ENCODE results near the gene VGLL4.

Gene VGLL4

GRCh38 chr3:11563865-11564185 lies 79.9 kb downstream of the VGLL4 start:
- DNase-seq (ENCODE audit: low read depth): no peak

GRCh38 chr3:11563159-11563864 lies 80.4 kb downstream of the VGLL4 start:
- no peak for DNase-seq (ENCODE audit: low read depth)

- no peak for DNase-seq (ENCODE audit: low read depth)
Measured at GRCh38 chr3:11562277-11562881, 81.3 kb downstream of the VGLL4 start.

GRCh38 chr3:11560746-11561145 lies 83.0 kb downstream of the VGLL4 start:
- DNase-seq (ENCODE audit: low read depth): peak; percentile 50

- no peak for DNase-seq (ENCODE audit: low read depth)
Measured at GRCh38 chr3:11559816-11560633, 83.7 kb downstream of the VGLL4 start.

GRCh38 chr3:11558918-11559815 lies 84.5 kb downstream of the VGLL4 start:
- DNase-seq (ENCODE audit: low read depth): no peak

- no peak for DNase-seq (ENCODE audit: low read depth)
Measured at GRCh38 chr3:11558411-11558903, 85.3 kb downstream of the VGLL4 start.

- peak; percentile 93 for DNase-seq (ENCODE audit: low read depth)
Measured at GRCh38 chr3:11558002-11558401, 85.7 kb downstream of the VGLL4 start.

GRCh38 chr3:11556851-11557644 lies 86.7 kb downstream of the VGLL4 start:
- DNase-seq (ENCODE audit: low read depth): peak; percentile 93

- DNase-seq (ENCODE audit: low read depth): no peak
Measured at GRCh38 chr3:11555881-11556633, 87.7 kb downstream of the VGLL4 start.

- no peak for DNase-seq (ENCODE audit: low read depth)
Measured at GRCh38 chr3:11555211-11555782, 88.4 kb downstream of the VGLL4 start.

GRCh38 chr3:11554666-11555065 lies 89.0 kb downstream of the VGLL4 start:
- no peak for DNase-seq (ENCODE audit: low read depth)

GRCh38 chr3:11554236-11554610 lies 89.5 kb downstream of the VGLL4 start:
- no peak for DNase-seq (ENCODE audit: low read depth)

GRCh38 chr3:11553436-11554235 lies 90.1 kb downstream of the VGLL4 start:
- peak; percentile 78 for DNase-seq (ENCODE audit: low read depth)

- DNase-seq (ENCODE audit: low read depth): no peak
Measured at GRCh38 chr3:11552289-11553264, 91.1 kb downstream of the VGLL4 start.

GRCh38 chr3:11551036-11551435 lies 92.7 kb downstream of the VGLL4 start:
- no peak for DNase-seq (ENCODE audit: low read depth)

- DNase-seq (ENCODE audit: low read depth): no peak
Measured at GRCh38 chr3:11549580-11550140, 94.1 kb downstream of the VGLL4 start.

- peak; percentile 93 for DNase-seq (ENCODE audit: low read depth)
Measured at GRCh38 chr3:11548721-11549131, 95.0 kb downstream of the VGLL4 start.

Data from iris pigment epithelial cell (primary cell).